IMR-90 (cell line): ENCODE results near the gene SCGB1C1. TPM values are rescaled to one million over a fixed set of nuclear protein-coding genes. Genes with fewer than 3 reads are reported as not detected.
A peak's percentile ranks its signal among the peaks of the same experiment; 100 is the strongest.

Experiments
- ATAC-seq: fragments of 200-7000 bp; cut with Tn5 transposase; 2 replicates; pipeline ENCODE4 v1.9.1; 2020; ENCODE audit warnings: low read depth, mild to moderate bottlenecking, moderate library complexity
- BruUV-seq: library from RNA; stranded (reverse); fragments of 400-500 nt; replicated peaks from 2 replicates; lab custom pipeline; 2021; lab: Mats Ljungman, UMichigan
- CTCF ChIA-PET: fragments of 300-600 bp; formaldehyde crosslinking; extraction: SDS; loops from one replicate; lab custom pipeline; 2021; ENCODE audit warnings: antibody characterized with exemption; lab: Yijun Ruan, JAX
- POLR2A ChIA-PET: fragments of 300-600 bp; sonication (Branson Sonifier 250); formaldehyde crosslinking; loops from one replicate; lab custom pipeline; 2022; ENCODE audit warnings: antibody characterized with exemption; ENCODE audit not compliant: unreplicated experiment; lab: Charles Lee
- DNase-seq: peaks from one replicate; pipeline ENCODE4 v3.0.0; 2013
- H2AFZ ChIP-seq: replicated peaks from 2 replicates; pipeline ENCODE3; 2013; ENCODE audit warnings: low read length, mild to moderate bottlenecking; ENCODE audit not compliant: poor library complexity
- H2AK5ac ChIP-seq: 2 replicates; pipeline ENCODE4 v1.6.1; 2013; ENCODE audit warnings: low read depth, low read length, inconsistent platforms
- H2AK9ac ChIP-seq: replicated peaks from 2 replicates; pipeline ENCODE3; 2013; ENCODE audit warnings: mild to moderate bottlenecking, low read depth, low read length, moderate library complexity; ENCODE audit not compliant: poor library complexity
- H2BK120ac ChIP-seq: 2 replicates; pipeline ENCODE4 v1.6.1; 2013; ENCODE audit warnings: low read depth, low read length, inconsistent platforms
- H2BK15ac ChIP-seq: 3 replicates; pipeline ENCODE4 v1.6.1; 2013; ENCODE audit warnings: low read depth, low read length, inconsistent platforms
- H2BK20ac ChIP-seq: 2 replicates; pipeline ENCODE4 v1.6.1; 2013; ENCODE audit warnings: low read depth, mild to moderate bottlenecking, inconsistent platforms, low read length, moderate library complexity
- H2BK5ac ChIP-seq: 2 replicates; pipeline ENCODE4 v1.6.1; 2013; ENCODE audit warnings: mild to moderate bottlenecking, low read depth, low read length, inconsistent platforms; ENCODE audit not compliant: poor library complexity, severe bottlenecking
- H3K14ac ChIP-seq: replicated peaks from 2 replicates; pipeline ENCODE4 v1.6.1; 2013; ENCODE audit warnings: low read depth, low read length, inconsistent platforms
- H3K18ac ChIP-seq: 2 replicates; pipeline ENCODE4 v1.6.1; 2013; ENCODE audit warnings: low read depth, low read length, control low read depth
- H3K23ac ChIP-seq: 2 replicates; pipeline ENCODE4 v1.6.1; 2013; ENCODE audit warnings: low read depth, low read length, inconsistent platforms
- H3K27ac ChIP-seq: 2 replicates; pipeline ENCODE4 v1.5.1; 2013; ENCODE audit warnings: mild to moderate bottlenecking, control low read depth, low read length; ENCODE audit not compliant: insufficient read depth
- H3K27me3 ChIP-seq: 2 replicates; pipeline ENCODE4 v1.6.1; 2013; ENCODE audit warnings: low read length; ENCODE audit not compliant: control insufficient read depth, insufficient read depth
- H3K36me3 ChIP-seq: 2 replicates; pipeline ENCODE4 v1.6.1; 2013; ENCODE audit warnings: low read length, mixed read lengths; ENCODE audit not compliant: control insufficient read depth, insufficient read depth
- H3K4ac ChIP-seq: 2 replicates; pipeline ENCODE4 v1.6.1; 2013; ENCODE audit warnings: low read depth, low read length, inconsistent platforms
- H3K4me1 ChIP-seq: 2 replicates; pipeline ENCODE4 v1.6.1; 2013; ENCODE audit warnings: low read length, mixed read lengths; ENCODE audit not compliant: control insufficient read depth, insufficient read depth
- H3K4me2 ChIP-seq: 2 replicates; pipeline ENCODE4 v1.6.1; 2013; ENCODE audit warnings: low read depth, mild to moderate bottlenecking, control low read depth, low read length, moderate library complexity
- H3K4me3 ChIP-seq: 2 replicates; pipeline ENCODE4 v1.5.1; 2013; ENCODE audit warnings: low read depth, mild to moderate bottlenecking, control low read depth, low read length, moderate library complexity; ENCODE audit not compliant: insufficient read depth
- H3K56ac ChIP-seq: 2 replicates; pipeline ENCODE4 v1.6.1; 2013; ENCODE audit warnings: low read length, inconsistent platforms; ENCODE audit not compliant: insufficient read depth; ENCODE audit errors: extremely low read depth
- H3K79me1 ChIP-seq, 2 experiments: 2 replicates each; pipeline ENCODE4 v1.6.1; 2013; ENCODE audit warnings: low read length in 2 of 2, inconsistent platforms in 1 of 2, low read depth in 1 of 2
- H3K9ac ChIP-seq: 2 replicates; pipeline ENCODE4 v1.6.1; 2013; ENCODE audit warnings: low read depth, low read length, control low read depth
- H3K9me1 ChIP-seq: 2 replicates; pipeline ENCODE4 v1.6.1; 2013; ENCODE audit warnings: low read length, inconsistent platforms; ENCODE audit not compliant: insufficient read depth
- H3K9me3 ChIP-seq: 2 replicates; pipeline ENCODE4 v1.6.1; 2013; ENCODE audit warnings: low read length; ENCODE audit not compliant: control insufficient read depth, insufficient read depth
- H4K20me1 ChIP-seq: 2 replicates; pipeline ENCODE4 v1.6.1; 2013; ENCODE audit warnings: low read length, inconsistent platforms; ENCODE audit not compliant: insufficient read depth
- H4K5ac ChIP-seq: 2 replicates; pipeline ENCODE4 v1.6.1; 2013; ENCODE audit warnings: mild to moderate bottlenecking, low read depth, low read length, control low read depth
- H4K8ac ChIP-seq, 2 experiments: 2 replicates each; pipeline ENCODE4 v1.6.1; 2013; ENCODE audit warnings: low read depth in 2 of 2, low read length in 2 of 2, control low read depth in 1 of 2, inconsistent platforms in 1 of 2
- H4K91ac ChIP-seq: 2 replicates; pipeline ENCODE4 v1.6.1; 2013; ENCODE audit warnings: low read depth, low read length, inconsistent platforms; ENCODE audit not compliant: insufficient read depth
- BHLHE40 ChIP-seq: fragments of 150-350 bp; IDR thresholded peaks from 2 replicates; pipeline ENCODE4 v1.6.1; 2016; ENCODE audit warnings: mild to moderate bottlenecking, low read depth, low read length
- CEBPB ChIP-seq: IDR thresholded peaks from 2 replicates; pipeline ENCODE4 v1.6.1; 2012; ENCODE audit warnings: low read depth, low read length, improper control_type of control experiment
- CHD1 ChIP-seq: IDR thresholded peaks from 2 replicates; pipeline ENCODE4 v1.6.1; 2012; ENCODE audit warnings: low read depth, low read length, improper control_type of control experiment
- FOS ChIP-seq: fragments of 150-350 bp; IDR thresholded peaks from 2 replicates; pipeline ENCODE4 v1.6.1; 2016; ENCODE audit warnings: low read depth, low read length
- MAFK ChIP-seq: IDR thresholded peaks from 2 replicates; pipeline ENCODE4 v1.6.1; 2012; ENCODE audit warnings: low read depth, low read length, improper control_type of control experiment
- MAZ ChIP-seq: IDR thresholded peaks from 2 replicates; pipeline ENCODE4 v1.6.1; 2012; ENCODE audit warnings: low read depth, mild to moderate bottlenecking, low read length, improper control_type of control experiment, moderate library complexity, borderline replicate concordance
- MXI1 ChIP-seq: IDR thresholded peaks from 2 replicates; pipeline ENCODE4 v1.6.1; 2012; ENCODE audit warnings: low read depth, mild to moderate bottlenecking, low read length, moderate library complexity, borderline replicate concordance
- RAD21 ChIP-seq: IDR thresholded peaks from 2 replicates; pipeline ENCODE4 v1.6.1; 2012; ENCODE audit warnings: low read length, improper control_type of control experiment
- RCOR1 ChIP-seq: IDR thresholded peaks from 2 replicates; pipeline ENCODE4 v1.6.1; 2012; ENCODE audit warnings: mild to moderate bottlenecking, low read length, improper control_type of control experiment; ENCODE audit not compliant: insufficient replicate concordance
- RFX5 ChIP-seq: IDR thresholded peaks from 2 replicates; pipeline ENCODE4 v1.8.0; 2012; ENCODE audit warnings: low read depth, mild to moderate bottlenecking, low read length, moderate library complexity
- SMC3 ChIP-seq: fragments of 150-350 bp; IDR thresholded peaks from 2 replicates; pipeline ENCODE4 v1.6.1; 2016; ENCODE audit warnings: low read depth, mild to moderate bottlenecking, antibody characterized with exemption, low read length, moderate library complexity
- WGBS, 2 experiments: methylation state at CpG; one replicate each; pipeline versions ENCODE4 v1.1.5 to v1.1.7; 2013; ENCODE audit warnings: missing lambda C conversion rate in 2 of 2; ENCODE audit not compliant: insufficient read length in 1 of 2; ENCODE audit errors: extremely low coverage in 2 of 2; 5-methylcytosine and 5-hydroxymethylcytosine counted together
- dilution Hi-C: fragments of 300-500 bp; cut with HindIII; formaldehyde crosslinking; loops from one replicate; pipeline ENCODE4 v1.14.3; 2018; ENCODE audit warnings: low sequenced_read_pairs; ENCODE audit not compliant: unreplicated experiment
- in situ Hi-C: fragments of 300-500 bp; cut with MboI; formaldehyde crosslinking; loops from 3 replicates; pipeline ENCODE4 v1.14.3; 2019; ENCODE audit warnings: low sequenced_read_pairs, inconsistent platforms, mixed read lengths
- intact Hi-C: fragments of 100-400 bp; cut with micrococcal nuclease; formaldehyde crosslinking; loops from 2 replicates; pipeline ENCODE4 v1.10.0; 2022
- polyA plus RNA-seq, 3 experiments: library from polyadenylated mRNA; depleted of rRNA; stranded (reverse); fragments of >200 nt; gene quantifications; 2 replicates each; pipeline ENCODE4 v1.2.3, GENCODE V29; 2012; ENCODE audit warnings: low replicate concordance in 1 of 3
- total RNA-seq: library from RNA; depleted of rRNA; stranded (reverse); fragments of >200 nt; gene quantifications from 2 replicates; pipeline ENCODE4 v1.2.3, GENCODE V29; 2012

SCGB1C1 gene
- total and polyA plus RNA-seq, 2 of the 4 experiments (the other 2 are of a cell fraction): not detected

- DNase-seq (no peak), ATAC-seq (no peak)
- Histone ChIP-seq H3K36me3 (peaks cover 35% of the 10 kb centered on the region), H3K56ac (no peak overlapping the region), H3K9me1 (peaks cover 5% of the 10 kb centered on the region; the same call in 1 of the 2 replicates), H3K23ac (no peak overlapping the region), H3K14ac (no peak overlapping the region), H4K91ac (no peak overlapping the region), H2BK5ac (no peak overlapping the region), H4K20me1 (peaks cover 14% of the 10 kb centered on the region; the same call in 1 of the 2 replicates), H3K27ac (no peak overlapping the region), H4K8ac (no peak overlapping the region), H2BK120ac (no peak overlapping the region), H2BK20ac (no peak overlapping the region), H3K79me1 (peaks cover 0 to 16% of the 10 kb centered on the region in 2 experiments; a peak in 2 of 4 replicates), H3K9me3 (no peaks in the 10 kb centered on the region), H3K4ac (no peak overlapping the region), H2AK9ac (peak overlapping the region; percentile 33), H2AK5ac (no peak overlapping the region), H3K4me3 (no peak overlapping the region), H4K5ac (no peak overlapping the region), H2BK15ac (no peak overlapping the region), H3K4me1 (peaks cover 10% of the 10 kb centered on the region), H3K9ac (no peak overlapping the region), H3K27me3 (no peaks in the 10 kb centered on the region), H2AFZ (no peak overlapping the region), H3K18ac (no peak overlapping the region), H3K4me2 (no peak overlapping the region)
- dilution Hi-C loops (no loop called here), intact Hi-C loops (no loop called here), in situ Hi-C loops (no loop called here)
- ChIA-PET CTCF (no interaction called here), POLR2A (no interaction called here)
- BruUV-seq: no TSS peak
- no peak for TF ChIP-seq RAD21
- no peak for TF ChIP-seq MXI1
- TF ChIP-seq RCOR1: no peak
- no peak for TF ChIP-seq CHD1
- TF ChIP-seq MAFK: no peak
- no peak for TF ChIP-seq MAZ
- TF ChIP-seq FOS: no peak
- TF ChIP-seq CEBPB: no peak
- TF ChIP-seq RFX5: no peak
- no peak for TF ChIP-seq BHLHE40
- TF ChIP-seq SMC3: no peak
- WGBS, 2 experiments: 91% methylated on average over 25 of the region's 29 CpGs; no CpG with 5 or more reads in 1 of the 2 experiments
Measured at GRCh38 chr11:218815-219593, 26.1 kb downstream of the SCGB1C1 start.
